Measurements from ENCODE around the gene CD300LF. TPM values are rescaled to one million over a fixed set of nuclear protein-coding genes. Genes with fewer than 3 reads are reported as not detected.

CD300LF gene
- total RNA-seq, 1 experiment from 2014 or later: not detected

GRCh38 chr17:74759941-74760340 is 47.2 kb upstream of the CD300LF start (continued):
- TF ChIP-seq ZBTB21 (CRISPR knock-in tag; IDR thresholded peaks at IDR 0.05; ENCODE audit: borderline replicate concordance): no peak

GRCh38 chr17:74759243-74759801 is 46.6 kb upstream of the CD300LF start:
- Mint-ChIP-seq H3K27me3 (ENCODE audit: low read depth) (no peaks in the 10 kb centered on the region), H3K36me3 (no peaks in the 10 kb centered on the region), H3K27ac (peak overlapping the region; percentile 89), H3K9me3 (no peaks in the 10 kb centered on the region), H3K4me3 (no peak overlapping the region), H3K4me1 (peaks cover 52% of the 10 kb centered on the region)
- no peak for TF ChIP-seq CTCF (IDR thresholded peaks at IDR 0.05)
- TF ChIP-seq PREB (CRISPR knock-in tag; IDR thresholded peaks at IDR 0.05; ENCODE audit: borderline replicate concordance): no peak
- no peak for TF ChIP-seq NR2C2 (CRISPR knock-in tag; IDR thresholded peaks at IDR 0.05)
- TF ChIP-seq ZNF121 (CRISPR knock-in tag; IDR thresholded peaks at IDR 0.05): no peak
- no peak for TF ChIP-seq ARID4B (CRISPR knock-in tag; IDR thresholded peaks at IDR 0.05; ENCODE audit: borderline replicate concordance)
- TF ChIP-seq OVOL2 (CRISPR knock-in tag; IDR thresholded peaks at IDR 0.05; ENCODE audit: borderline replicate concordance): no peak
- no peak for TF ChIP-seq ERG (CRISPR knock-in tag; IDR thresholded peaks at IDR 0.05)
- no peak for TF ChIP-seq ZNF425 (CRISPR knock-in tag; conservative IDR thresholded peaks at IDR 0.05)
- no peak for TF ChIP-seq GTF2I (CRISPR knock-in tag; conservative IDR thresholded peaks at IDR 0.05)
- no peak for TF ChIP-seq RELA (CRISPR knock-in tag; IDR thresholded peaks at IDR 0.05; ENCODE audit: borderline replicate concordance)
- ChIA-PET POLR2A (interaction anchor here (1.2 to 2.1 kb wide), 4 partner anchors 10 to 22 kb away, joined by 3 to 8 read pairs (median 5); partner anchors contain the start of gene RAB37), CTCF (interaction anchor here (0.5 to 6.7 kb wide), 13 partner anchors 10 to 305 kb away, joined by 3 to 115 read pairs (median 14); partner anchors contain the start of genes NAT9 and RAB37)
- DNase-seq (ENCODE audit: low spot score): no peak
- no peak for ATAC-seq

- ChIA-PET POLR2A (interaction anchor here (1.2 to 2.1 kb wide), 3 partner anchors 9 to 17 kb away, joined by 4 to 8 read pairs (median 6); no protein-coding TSS in a partner anchor), CTCF (interaction anchor here (0.9 to 6.7 kb wide), 9 partner anchors 9 to 193 kb away, joined by 4 to 115 read pairs (median 19); partner anchors contain the start of genes NAT9 and RAB37)
- no peaks in the 10 kb centered on the region for H3K36me3 Mint-ChIP-seq
- H3K4me1 Mint-ChIP-seq: peaks cover 52% of the 10 kb centered on the region
- no peak for DNase-seq (ENCODE audit: low spot score)
- no peak for ATAC-seq
- H3K27me3 Mint-ChIP-seq (ENCODE audit: low read depth): no peaks in the 10 kb centered on the region
- no peaks in the 10 kb centered on the region for H3K9me3 Mint-ChIP-seq
- H3K27ac Mint-ChIP-seq: no peak overlapping the region
- H3K4me3 Mint-ChIP-seq: no peak overlapping the region
- TF ChIP-seq SP1 (CRISPR knock-in tag; conservative IDR thresholded peaks at IDR 0.05): no peak
- TF ChIP-seq ZBTB21 (CRISPR knock-in tag; IDR thresholded peaks at IDR 0.05; ENCODE audit: borderline replicate concordance): no peak
- TF ChIP-seq IRF1 (CRISPR knock-in tag; IDR thresholded peaks at IDR 0.05): no peak
- TF ChIP-seq MXD4 (CRISPR knock-in tag; IDR thresholded peaks at IDR 0.05; ENCODE audit: borderline replicate concordance): no peak
- TF ChIP-seq ZNF232 (CRISPR knock-in tag; IDR thresholded peaks at IDR 0.05): no peak
- TF ChIP-seq PRRX2 (CRISPR knock-in tag; IDR thresholded peaks at IDR 0.05): no peak
- no peak for TF ChIP-seq ARID4B (CRISPR knock-in tag; IDR thresholded peaks at IDR 0.05; ENCODE audit: borderline replicate concordance)
Observed at GRCh38 chr17:74758848-74759168, 46.1 kb upstream of the CD300LF start.
